ENCODE data around the gene IFIT5.
A peak's percentile ranks its signal among the peaks of the same experiment; 100 is the strongest.

Gene IFIT5

GRCh38 chr10:89414146-89414878 is at the start of gene IFIT5:
IFIT5 (plus strand) TSS chr10:89414568; CDS start chr10:89414799, 231 bp downstream.
- TF ChIP-seq, protein P1, sequence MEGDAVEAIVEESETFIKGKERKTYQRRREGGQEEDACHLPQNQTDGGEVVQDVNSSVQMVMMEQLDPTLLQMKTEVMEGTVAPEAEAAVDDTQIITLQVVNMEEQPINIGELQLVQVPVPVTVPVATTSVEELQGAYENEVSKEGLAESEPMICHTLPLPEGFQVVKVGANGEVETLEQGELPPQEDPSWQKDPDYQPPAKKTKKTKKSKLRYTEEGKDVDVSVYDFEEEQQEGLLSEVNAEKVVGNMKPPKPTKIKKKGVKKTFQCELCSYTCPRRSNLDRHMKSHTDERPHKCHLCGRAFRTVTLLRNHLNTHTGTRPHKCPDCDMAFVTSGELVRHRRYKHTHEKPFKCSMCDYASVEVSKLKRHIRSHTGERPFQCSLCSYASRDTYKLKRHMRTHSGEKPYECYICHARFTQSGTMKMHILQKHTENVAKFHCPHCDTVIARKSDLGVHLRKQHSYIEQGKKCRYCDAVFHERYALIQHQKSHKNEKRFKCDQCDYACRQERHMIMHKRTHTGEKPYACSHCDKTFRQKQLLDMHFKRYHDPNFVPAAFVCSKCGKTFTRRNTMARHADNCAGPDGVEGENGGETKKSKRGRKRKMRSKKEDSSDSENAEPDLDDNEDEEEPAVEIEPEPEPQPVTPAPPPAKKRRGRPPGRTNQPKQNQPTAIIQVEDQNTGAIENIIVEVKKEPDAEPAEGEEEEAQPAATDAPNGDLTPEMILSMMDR (IDR thresholded peaks at IDR 0.05; ENCODE audit: control extremely low read depth, extremely low read depth, low read depth, missing control alignments) = no peak
- CTCF ChIA-PET = interaction anchor here (1.0 to 2.2 kb wide), 7 partner anchors 8 to 45 kb away, joined by 3 to 10 read pairs (median 4); partner anchors contain the start of gene IFIT1
- peak; percentile 77 for DNase-seq (ENCODE audit: extremely low spot score)
- POLR2A ChIA-PET = interaction anchor here (0.7 to 1.0 kb wide), 2 partner anchors 22 to 82 kb away, joined by 3 read pairs; partner anchors contain the start of gene IFIT1

DNA sequence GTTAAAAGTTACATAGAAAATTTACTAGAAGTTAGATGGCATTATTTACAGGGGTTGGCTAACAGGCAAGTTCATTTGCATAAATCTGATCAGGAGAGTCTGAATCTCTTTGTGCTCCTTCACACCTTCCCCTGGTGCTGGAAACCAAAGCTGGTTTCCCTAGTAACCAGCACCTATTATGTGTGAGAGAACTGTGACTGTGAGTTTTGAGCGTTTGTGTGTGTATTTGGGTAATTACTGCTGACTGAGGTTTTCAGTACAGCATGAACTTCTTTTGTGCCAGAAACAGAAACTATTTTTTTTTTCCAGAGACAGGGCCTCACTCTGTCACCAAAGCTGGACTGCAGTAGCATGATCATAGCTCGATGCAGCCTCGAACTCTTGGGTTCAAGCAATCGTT is 46.8 kb upstream of the IFIT5 start:
- POLR2A ChIA-PET = interaction anchor here (1.0 kb wide), 1 partner anchor 66 kb away, joined by 3 read pairs; the partner anchor contains the start of gene IFIT2

GRCh38 chr10:89368129-89368528 is 46.2 kb upstream of the IFIT5 start:
- ChIA-PET POLR2A (interaction anchor here (1.0 kb wide), 1 partner anchor 66 kb away, joined by 3 read pairs; the partner anchor contains the start of gene IFIT2), CTCF (interaction anchor here (1.3 to 4.5 kb wide), 21 partner anchors 10 to 154 kb away, joined by 3 to 46 read pairs (median 10); partner anchors contain the start of genes IFIT1, IFIT1B, IFIT2 and LIPA)
- TF ChIP-seq, protein P1 (IDR thresholded peaks at IDR 0.05; ENCODE audit: control extremely low read depth, extremely low read depth, low read depth, missing control alignments) = no peak
- no peak for DNase-seq (ENCODE audit: extremely low spot score)

More for the DNA sequence above, 46.8 kb upstream of the IFIT5 start:
- CTCF ChIA-PET = interaction anchor here (1.3 to 4.5 kb wide), 15 partner anchors 10 to 153 kb away, joined by 3 to 46 read pairs (median 10); partner anchors contain the start of genes IFIT1, IFIT1B, IFIT2 and LIPA
- DNase-seq (ENCODE audit: extremely low spot score) = peak; percentile 59
- TF ChIP-seq, protein P1 (IDR thresholded peaks at IDR 0.05; ENCODE audit: control extremely low read depth, extremely low read depth, low read depth, missing control alignments) = no peak

DNA sequence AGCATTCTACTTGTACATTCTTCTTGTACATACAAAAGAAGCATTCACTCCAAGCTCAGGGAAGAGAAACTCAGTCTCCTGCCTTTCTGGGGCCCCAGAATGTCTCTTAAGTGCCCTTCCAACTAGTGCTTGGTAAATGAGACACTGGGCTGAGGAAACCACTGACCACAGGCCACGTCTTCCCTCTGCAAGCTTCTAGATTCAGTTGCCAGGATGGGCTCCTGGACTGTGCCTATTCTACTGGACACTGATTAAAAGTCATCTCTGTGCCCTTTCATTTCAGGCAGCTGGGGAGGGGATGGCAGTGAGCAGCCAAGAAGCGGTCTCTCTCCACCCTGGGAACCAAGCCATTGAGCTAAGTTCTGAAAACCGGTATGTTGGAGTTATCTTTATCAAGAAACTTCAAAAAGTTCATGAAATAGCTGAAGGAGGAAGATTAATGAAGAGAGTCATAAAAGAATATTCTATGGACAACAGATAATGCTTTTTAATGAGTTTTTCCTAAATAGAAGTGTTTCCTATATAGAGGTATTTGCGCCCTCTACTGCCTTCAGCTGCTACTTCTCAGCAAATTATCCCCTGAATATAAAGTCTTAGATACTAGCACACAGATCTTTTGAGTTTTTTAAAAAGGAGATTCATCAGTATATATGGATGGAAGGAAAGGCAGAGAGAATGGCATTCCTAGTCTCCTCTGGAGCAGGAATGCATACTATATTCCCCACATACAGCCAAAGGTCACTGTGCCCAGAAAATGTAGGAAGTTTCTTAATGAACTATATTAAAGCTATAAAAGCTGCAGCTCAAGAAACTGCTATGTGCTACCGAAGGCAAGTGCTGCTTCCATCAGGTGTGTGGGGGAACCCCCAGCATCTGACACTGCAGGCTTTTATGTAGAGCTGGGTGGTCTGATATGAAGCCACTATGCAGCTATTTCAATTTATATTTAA is 44.9 kb upstream of the IFIT5 start:
- ChIA-PET POLR2A (no interaction called here), CTCF (interaction anchor here (1.0 to 4.5 kb wide), 40 partner anchors 9 to 303 kb away, joined by 3 to 46 read pairs (median 8); partner anchors contain the start of genes IFIT1, IFIT1B, IFIT2 and IFIT5)
- DNase-seq (ENCODE audit: extremely low spot score) = peak; percentile 46
- TF ChIP-seq, protein P1 (IDR thresholded peaks at IDR 0.05; ENCODE audit: control extremely low read depth, extremely low read depth, low read depth, missing control alignments) = peak; percentile 70

DNA sequence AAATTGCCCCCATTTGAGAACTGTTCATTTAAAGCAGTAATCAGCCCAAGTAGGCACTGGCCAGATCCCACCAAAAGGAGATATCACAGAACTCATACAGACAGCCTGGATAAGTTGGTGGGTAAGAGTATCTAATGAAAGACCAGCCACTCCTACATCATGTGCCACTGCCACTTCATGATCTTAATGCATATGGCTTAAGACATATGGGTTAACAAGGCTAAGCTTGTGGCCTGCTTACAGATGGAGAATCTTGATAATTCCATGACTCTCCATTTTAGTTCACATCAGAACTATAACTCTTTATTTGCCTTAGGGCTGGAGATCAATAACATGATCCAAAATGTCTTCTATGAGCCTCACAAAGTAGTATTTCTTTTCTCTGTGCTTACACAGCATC is 43.3 kb upstream of the IFIT5 start:
- CTCF ChIA-PET = interaction anchor here (1.6 kb wide), 1 partner anchor 17 kb away, joined by 4 read pairs; no protein-coding TSS in a partner anchor
- TF ChIP-seq, protein P1 (IDR thresholded peaks at IDR 0.05; ENCODE audit: control extremely low read depth, extremely low read depth, low read depth, missing control alignments) = no peak
- DNase-seq (ENCODE audit: extremely low spot score) = no peak
- POLR2A ChIA-PET = no interaction called here

- POLR2A ChIA-PET = no interaction called here
- TF ChIP-seq, protein P1 (IDR thresholded peaks at IDR 0.05; ENCODE audit: control extremely low read depth, extremely low read depth, low read depth, missing control alignments) = no peak
- no peak for DNase-seq (ENCODE audit: extremely low spot score)
- CTCF ChIA-PET = interaction anchor here (0.8 to 1.6 kb wide), 3 partner anchors 16 to 117 kb away, joined by 3 to 4 read pairs (median 3); no protein-coding TSS in a partner anchor
Measured at GRCh38 chr10:89371987-89372386, 42.4 kb upstream of the IFIT5 start.
